K562 (cell line): ENCODE measurements around the gene ACBD6. TPM values are rescaled to one million over a fixed set of nuclear protein-coding genes. Genes with fewer than 3 reads are reported as not detected.
A peak's percentile ranks its signal among the peaks of the same experiment; 100 is the strongest.

Experiments
- ARID1B ChIP-seq: fragments of 450-650 bp; IDR thresholded peaks from 2 replicates; pipeline ENCODE4 v1.6.1; 2016; ENCODE audit warnings: antibody characterized with exemption, mild to moderate bottlenecking, inconsistent platforms
- GTF2B ChIP-seq: IDR thresholded peaks from 2 replicates; pipeline ENCODE4 v1.6.1; 2011; ENCODE audit not compliant: insufficient read length; ENCODE audit errors: extremely low read depth
- HOMEZ ChIP-seq: fragments of 250-450 bp; sonication (Bioruptor Pico); IDR thresholded peaks from 2 replicates; pipeline ENCODE4 v1.4.0; 2020; ENCODE audit warnings: mild to moderate bottlenecking, moderate library complexity
- IFI16 ChIP-seq: fragments of 250-450 bp; sonication (Bioruptor Pico); IDR thresholded peaks from 2 replicates; pipeline ENCODE4 v2.1.2; 2022; ENCODE audit warnings: mild to moderate bottlenecking, inconsistent platforms
- IRF2 ChIP-seq: sonication (generic); formaldehyde crosslinking; IDR thresholded peaks from 2 replicates; pipeline ENCODE4 v1.8.1; 2022; ENCODE audit warnings: mild to moderate bottlenecking, missing genetic modification reagents
- KLF1 ChIP-seq: fragments of 450-650 bp; IDR thresholded peaks from 2 replicates; pipeline ENCODE4 v1.6.1; 2016; ENCODE audit warnings: missing genetic modification characterization, missing compliant biosample characterization
- MNT ChIP-seq, 2 experiments: fragments of 450-650 bp; conservative IDR thresholded peaks; 2 replicates each; pipeline ENCODE4 v1.6.1; 2017; ENCODE audit warnings: mild to moderate bottlenecking in 2 of 2, moderate library complexity in 2 of 2
- SPI1 ChIP-seq: IDR thresholded peaks from 2 replicates; pipeline ENCODE4 v1.6.1; 2011; ENCODE audit warnings: low read depth, low read length, control low read depth, borderline replicate concordance
- ZC3H8 ChIP-seq: fragments of 450-650 bp; IDR thresholded peaks from 2 replicates; pipeline ENCODE4 v1.6.1; 2017
- polyA plus RNA-seq, 8 experiments: library from polyadenylated mRNA; depleted of rRNA in 4 of 8; stranded (reverse) in 5 of 8; unstranded in 3 of 8; fragments of >200 nt; fragmentation: Nextera tagmentation in 2 of 8; fragmentation: Illumina TruSeq in 1 of 8; extraction: Ambion mirVana in 2 of 8; extraction: Trizol in 1 of 8; gene quantifications; 2 replicates each; pipeline versions ENCODE4 v1.2.1 to v1.2.3, GENCODE V29; 2011 to 2014; ENCODE audit warnings: inconsistent platforms in 1 of 8, missing spikeins in 1 of 8
- total RNA-seq, 7 experiments: library from RNA; depleted of rRNA in 6 of 7; stranded (reverse); fragments of >200 nt in 6 of 7; fragmentation: Illumina TruSeq in 2 of 7; extraction: Trizol in 2 of 7; gene quantifications; 2 replicates each; pipeline versions ENCODE4 v1.2.1 to v1.2.3, GENCODE V29; 2011 to 2021; ENCODE audit warnings: low replicate concordance in 1 of 7
- TF ChIP-seq, protein P1 (sequence below): sonication (generic); formaldehyde crosslinking; IDR thresholded peaks from 2 replicates; pipeline ENCODE4 v1.8.1; 2023; ENCODE audit warnings: mild to moderate bottlenecking, missing genetic modification reagents
- TF ChIP-seq, protein P2 (sequence below): sonication (generic); formaldehyde crosslinking; IDR thresholded peaks from 2 replicates; pipeline ENCODE4 v1.8.0; 2023; ENCODE audit warnings: mild to moderate bottlenecking, missing genetic modification reagents
- TF ChIP-seq, protein P3 (sequence below): fragments of 450-650 bp; formaldehyde crosslinking; IDR thresholded peaks from 2 replicates; pipeline ENCODE4 v1.4.0; 2022; ENCODE audit warnings: missing genetic modification characterization
- TF ChIP-seq, protein P4 (sequence below): fragments of 450-650 bp; IDR thresholded peaks from 2 replicates; pipeline ENCODE4 v1.6.1; 2017; ENCODE audit warnings: mild to moderate bottlenecking, moderate library complexity

Gene ACBD6
- total and polyA plus RNA-seq, 9 of the 15 experiments (the other 6 are each of a cell fraction or from before 2014, with no cell fraction given): 16.9 to 107 (median 77.7) TPM

DNA sequence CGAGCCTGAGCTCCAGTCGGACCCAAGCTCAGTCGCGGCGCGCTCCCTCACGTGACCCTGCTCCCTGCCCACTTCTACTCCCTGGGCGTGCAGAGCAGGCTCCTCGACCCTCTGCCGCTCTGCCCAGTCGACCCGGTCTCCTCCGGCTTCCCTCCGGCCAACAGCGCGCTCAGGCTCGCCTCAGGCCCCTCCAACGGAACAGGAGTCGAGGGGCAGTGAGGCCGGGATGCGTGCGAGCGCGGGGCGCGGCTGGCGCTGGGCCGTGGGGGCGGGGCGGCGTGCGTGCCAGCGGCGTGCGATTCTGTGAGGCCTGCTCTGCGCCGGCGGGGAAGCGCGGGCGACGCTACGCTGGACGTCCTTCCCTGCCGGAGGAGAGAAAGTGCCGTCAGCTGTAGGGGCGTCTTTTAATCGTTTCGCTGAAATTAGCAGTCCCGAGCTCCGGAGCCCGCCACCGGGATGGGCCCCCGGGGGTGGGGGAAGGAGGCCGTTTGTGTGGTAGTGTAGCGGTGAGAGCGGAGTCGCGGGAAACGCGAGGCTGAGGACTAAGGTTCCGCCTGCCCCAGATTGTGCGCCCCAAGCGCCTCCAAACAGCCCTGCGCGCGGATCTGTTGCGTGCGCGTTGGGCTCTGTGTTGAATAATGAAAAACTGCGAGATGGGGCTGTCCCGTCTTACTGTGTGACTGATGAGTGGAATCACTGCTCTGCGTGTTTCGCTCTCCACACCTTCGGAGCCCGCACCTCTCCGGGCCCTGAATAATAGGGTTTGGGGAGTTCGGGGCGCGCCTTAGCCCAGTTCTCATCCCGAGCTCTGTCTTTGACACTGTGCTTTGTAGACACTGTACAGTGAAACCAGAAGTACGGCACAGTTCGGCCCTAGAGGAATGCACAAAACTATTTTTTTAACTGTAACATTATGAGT is at the start of gene ACBD6 (continued):
- TF ChIP-seq HOMEZ (CRISPR knock-in tag) (no peak), IFI16 (CRISPR knock-in tag) (no peak), ARID1B (0 out of 2 replicates have a peak, but pooled peaks have one; percentile 6), ZC3H8 (no peak), SPI1 (no peak), GTF2B (peak; percentile 76), IRF2 (CRISPR knock-in tag) (no peak), KLF1 (tag) (peak; percentile 93), MNT (conservative IDR thresholded peaks at IDR 0.05) (peak; percentile 81 to 94)
- TF ChIP-seq, protein P1, sequence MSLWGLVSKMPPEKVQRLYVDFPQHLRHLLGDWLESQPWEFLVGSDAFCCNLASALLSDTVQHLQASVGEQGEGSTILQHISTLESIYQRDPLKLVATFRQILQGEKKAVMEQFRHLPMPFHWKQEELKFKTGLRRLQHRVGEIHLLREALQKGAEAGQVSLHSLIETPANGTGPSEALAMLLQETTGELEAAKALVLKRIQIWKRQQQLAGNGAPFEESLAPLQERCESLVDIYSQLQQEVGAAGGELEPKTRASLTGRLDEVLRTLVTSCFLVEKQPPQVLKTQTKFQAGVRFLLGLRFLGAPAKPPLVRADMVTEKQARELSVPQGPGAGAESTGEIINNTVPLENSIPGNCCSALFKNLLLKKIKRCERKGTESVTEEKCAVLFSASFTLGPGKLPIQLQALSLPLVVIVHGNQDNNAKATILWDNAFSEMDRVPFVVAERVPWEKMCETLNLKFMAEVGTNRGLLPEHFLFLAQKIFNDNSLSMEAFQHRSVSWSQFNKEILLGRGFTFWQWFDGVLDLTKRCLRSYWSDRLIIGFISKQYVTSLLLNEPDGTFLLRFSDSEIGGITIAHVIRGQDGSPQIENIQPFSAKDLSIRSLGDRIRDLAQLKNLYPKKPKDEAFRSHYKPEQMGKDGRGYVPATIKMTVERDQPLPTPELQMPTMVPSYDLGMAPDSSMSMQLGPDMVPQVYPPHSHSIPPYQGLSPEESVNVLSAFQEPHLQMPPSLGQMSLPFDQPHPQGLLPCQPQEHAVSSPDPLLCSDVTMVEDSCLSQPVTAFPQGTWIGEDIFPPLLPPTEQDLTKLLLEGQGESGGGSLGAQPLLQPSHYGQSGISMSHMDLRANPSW (CRISPR knock-in tag): peak; percentile 93; the same call in 1 of the 2 replicates
- TF ChIP-seq, protein P2, sequence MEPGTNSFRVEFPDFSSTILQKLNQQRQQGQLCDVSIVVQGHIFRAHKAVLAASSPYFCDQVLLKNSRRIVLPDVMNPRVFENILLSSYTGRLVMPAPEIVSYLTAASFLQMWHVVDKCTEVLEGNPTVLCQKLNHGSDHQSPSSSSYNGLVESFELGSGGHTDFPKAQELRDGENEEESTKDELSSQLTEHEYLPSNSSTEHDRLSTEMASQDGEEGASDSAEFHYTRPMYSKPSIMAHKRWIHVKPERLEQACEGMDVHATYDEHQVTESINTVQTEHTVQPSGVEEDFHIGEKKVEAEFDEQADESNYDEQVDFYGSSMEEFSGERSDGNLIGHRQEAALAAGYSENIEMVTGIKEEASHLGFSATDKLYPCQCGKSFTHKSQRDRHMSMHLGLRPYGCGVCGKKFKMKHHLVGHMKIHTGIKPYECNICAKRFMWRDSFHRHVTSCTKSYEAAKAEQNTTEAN (CRISPR knock-in tag): peak; percentile 83; the same call in 1 of the 2 replicates
- TF ChIP-seq, protein P3, sequence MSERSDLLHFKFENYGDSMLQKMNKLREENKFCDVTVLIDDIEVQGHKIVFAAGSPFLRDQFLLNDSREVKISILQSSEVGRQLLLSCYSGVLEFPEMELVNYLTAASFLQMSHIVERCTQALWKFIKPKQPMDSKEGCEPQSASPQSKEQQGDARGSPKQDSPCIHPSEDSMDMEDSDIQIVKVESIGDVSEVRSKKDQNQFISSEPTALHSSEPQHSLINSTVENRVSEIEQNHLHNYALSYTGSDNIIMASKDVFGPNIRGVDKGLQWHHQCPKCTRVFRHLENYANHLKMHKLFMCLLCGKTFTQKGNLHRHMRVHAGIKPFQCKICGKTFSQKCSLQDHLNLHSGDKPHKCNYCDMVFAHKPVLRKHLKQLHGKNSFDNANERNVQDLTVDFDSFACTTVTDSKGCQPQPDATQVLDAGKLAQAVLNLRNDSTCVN (CRISPR knock-in tag): no peak
- TF ChIP-seq, protein P4, sequence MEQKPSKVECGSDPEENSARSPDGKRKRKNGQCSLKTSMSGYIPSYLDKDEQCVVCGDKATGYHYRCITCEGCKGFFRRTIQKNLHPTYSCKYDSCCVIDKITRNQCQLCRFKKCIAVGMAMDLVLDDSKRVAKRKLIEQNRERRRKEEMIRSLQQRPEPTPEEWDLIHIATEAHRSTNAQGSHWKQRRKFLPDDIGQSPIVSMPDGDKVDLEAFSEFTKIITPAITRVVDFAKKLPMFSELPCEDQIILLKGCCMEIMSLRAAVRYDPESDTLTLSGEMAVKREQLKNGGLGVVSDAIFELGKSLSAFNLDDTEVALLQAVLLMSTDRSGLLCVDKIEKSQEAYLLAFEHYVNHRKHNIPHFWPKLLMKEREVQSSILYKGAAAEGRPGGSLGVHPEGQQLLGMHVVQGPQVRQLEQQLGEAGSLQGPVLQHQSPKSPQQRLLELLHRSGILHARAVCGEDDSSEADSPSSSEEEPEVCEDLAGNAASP: no peak
